Neuron (in vitro differentiated cells): Measurements from ENCODE around the gene IGSF21.

Experiments
- H2AFZ ChIP-seq: one replicate; pipeline ENCODE4 v1.6.1; 2013; ENCODE audit warnings: low read depth, mild to moderate bottlenecking, inconsistent platforms, low read length, moderate library complexity
- H3K27me3 ChIP-seq: one replicate; pipeline ENCODE4 v1.6.1; 2013; ENCODE audit warnings: low read length; ENCODE audit not compliant: insufficient read depth
- H3K36me3 ChIP-seq: one replicate; pipeline ENCODE4 v1.6.1; 2013; ENCODE audit warnings: low read length; ENCODE audit not compliant: insufficient read depth
- H3K4me1 ChIP-seq: one replicate; pipeline ENCODE4 v1.6.1; 2013; ENCODE audit warnings: low read length; ENCODE audit not compliant: insufficient read depth
- H3K4me3 ChIP-seq: 2 replicates; pipeline ENCODE4 v1.5.1; 2013; ENCODE audit warnings: mild to moderate bottlenecking, low read length, moderate library complexity
- H3K9me3 ChIP-seq: one replicate; pipeline ENCODE4 v1.6.1; 2013; ENCODE audit warnings: low read length

The IGSF21 gene

DNA sequence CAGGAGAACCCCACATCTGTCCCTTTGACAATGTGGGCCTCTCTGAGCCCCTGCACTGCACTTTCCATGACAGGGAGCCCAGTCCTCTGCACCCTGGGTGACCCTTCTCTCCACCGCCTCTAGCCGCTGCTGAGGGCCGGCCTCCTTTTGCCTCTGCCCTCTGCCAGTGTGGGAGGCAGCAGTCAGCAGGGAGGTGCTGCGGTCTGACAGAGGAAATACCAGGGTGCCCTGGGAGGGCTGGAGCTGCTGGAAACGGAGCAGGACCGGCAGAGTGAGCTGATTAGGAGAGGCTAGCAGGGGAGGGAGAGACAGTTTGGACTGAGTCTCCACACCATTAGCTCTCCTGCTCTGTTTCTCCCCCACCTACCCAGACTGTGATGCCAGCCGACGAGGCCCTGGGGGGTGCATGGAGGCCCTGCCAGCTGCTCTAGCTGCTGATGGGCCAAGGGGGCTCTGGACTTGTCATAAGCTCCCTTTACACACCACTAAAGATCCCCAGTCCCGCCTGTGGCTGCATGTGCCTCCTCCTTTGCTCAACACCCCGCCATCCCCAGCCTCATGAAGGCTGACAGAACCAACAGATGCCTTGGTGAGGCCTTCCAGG lies 202.1 kb downstream of the IGSF21 start:
- Histone ChIP-seq H3K4me3 (no peak overlapping the region), H2AFZ (no peak overlapping the region), H3K27me3 (no peaks in the 10 kb centered on the region), H3K4me1 (no peaks in the 10 kb centered on the region), H3K9me3 (no peaks in the 10 kb centered on the region), H3K36me3 (no peaks in the 10 kb centered on the region)

DNA sequence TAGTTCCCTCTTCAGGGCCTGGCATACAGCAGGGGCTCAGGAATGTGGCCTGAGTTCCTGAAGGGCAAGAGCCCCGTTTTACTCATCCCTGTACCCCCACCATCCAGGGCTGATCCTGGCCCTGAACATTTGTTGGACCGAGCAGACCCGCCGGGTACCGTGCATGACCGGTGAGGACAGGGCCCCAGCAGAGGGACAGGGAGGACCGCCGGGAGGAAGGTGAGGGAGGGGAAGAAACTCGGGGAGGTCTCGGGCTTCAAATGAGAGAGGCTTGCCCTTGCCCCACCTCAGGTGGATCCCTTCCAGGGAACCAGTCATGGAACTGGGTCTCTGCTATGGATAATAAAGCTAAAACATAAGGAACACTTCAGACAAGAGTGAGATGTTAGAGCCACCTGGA lies 205.4 kb downstream of the IGSF21 start:
- Histone ChIP-seq H3K9me3 (no peaks in the 10 kb centered on the region), H3K27me3 (no peaks in the 10 kb centered on the region), H2AFZ (no peak overlapping the region), H3K36me3 (no peaks in the 10 kb centered on the region), H3K4me3 (no peak overlapping the region), H3K4me1 (no peaks in the 10 kb centered on the region)

GRCh38 chr1:18313523-18313922 lies 205.9 kb downstream of the IGSF21 start:
- Histone ChIP-seq H2AFZ (no peak overlapping the region), H3K27me3 (no peaks in the 10 kb centered on the region), H3K4me1 (no peaks in the 10 kb centered on the region), H3K4me3 (no peak overlapping the region), H3K9me3 (no peaks in the 10 kb centered on the region), H3K36me3 (no peaks in the 10 kb centered on the region)

GRCh38 chr1:18314399-18314798 lies 206.8 kb downstream of the IGSF21 start:
- no peak overlapping the region for H3K4me3 ChIP-seq
- no peaks in the 10 kb centered on the region for H3K27me3 ChIP-seq

DNA sequence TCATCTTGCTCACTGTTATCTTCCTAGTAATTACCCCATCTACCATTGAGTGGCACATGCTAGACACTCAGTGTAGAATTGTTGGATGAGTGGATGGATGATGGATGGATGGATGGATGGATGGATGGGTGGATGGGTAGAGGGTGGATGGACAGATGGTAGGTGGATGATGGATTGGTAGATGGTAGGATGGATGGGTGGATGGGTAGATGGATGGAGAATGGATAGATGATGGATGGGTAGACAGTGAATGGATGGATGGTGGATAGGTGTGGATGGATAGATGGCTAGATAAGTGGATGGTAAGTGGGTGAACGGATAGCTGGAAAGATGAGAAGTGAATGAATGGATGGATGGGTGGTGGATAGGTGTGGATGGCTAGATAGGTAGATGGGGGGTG lies 207.9 kb downstream of the IGSF21 start:
- Histone ChIP-seq H2AFZ (no peak overlapping the region), H3K4me1 (no peaks in the 10 kb centered on the region), H3K36me3 (no peaks in the 10 kb centered on the region), H3K4me3 (no peak overlapping the region), H3K27me3 (no peaks in the 10 kb centered on the region), H3K9me3 (no peaks in the 10 kb centered on the region)

More at GRCh38 chr1:18314399-18314798, 206.8 kb downstream of the IGSF21 start:
- no peak overlapping the region for H2AFZ ChIP-seq
- no peaks in the 10 kb centered on the region for H3K9me3 ChIP-seq
- no peaks in the 10 kb centered on the region for H3K36me3 ChIP-seq
- no peaks in the 10 kb centered on the region for H3K4me1 ChIP-seq

GRCh38 chr1:18316764-18317163 lies 209.2 kb downstream of the IGSF21 start:
- H2AFZ ChIP-seq: no peak overlapping the region
- no peaks in the 10 kb centered on the region for H3K9me3 ChIP-seq
- H3K4me3 ChIP-seq: no peak overlapping the region
- no peaks in the 10 kb centered on the region for H3K36me3 ChIP-seq
- no peaks in the 10 kb centered on the region for H3K4me1 ChIP-seq
- H3K27me3 ChIP-seq: no peaks in the 10 kb centered on the region

- Histone ChIP-seq H3K9me3 (no peaks in the 10 kb centered on the region), H3K27me3 (no peaks in the 10 kb centered on the region), H2AFZ (no peak overlapping the region), H3K36me3 (no peaks in the 10 kb centered on the region), H3K4me1 (no peaks in the 10 kb centered on the region), H3K4me3 (no peak overlapping the region)
Observed at GRCh38 chr1:18319099-18319498, 211.5 kb downstream of the IGSF21 start.

- no peaks in the 10 kb centered on the region for H3K9me3 ChIP-seq
- no peaks in the 10 kb centered on the region for H3K27me3 ChIP-seq
- H3K4me3 ChIP-seq: no peak overlapping the region
- no peaks in the 10 kb centered on the region for H3K36me3 ChIP-seq
- H3K4me1 ChIP-seq: no peaks in the 10 kb centered on the region
- no peak overlapping the region for H2AFZ ChIP-seq
Observed at GRCh38 chr1:18320051-18320450, 212.5 kb downstream of the IGSF21 start.

DNA sequence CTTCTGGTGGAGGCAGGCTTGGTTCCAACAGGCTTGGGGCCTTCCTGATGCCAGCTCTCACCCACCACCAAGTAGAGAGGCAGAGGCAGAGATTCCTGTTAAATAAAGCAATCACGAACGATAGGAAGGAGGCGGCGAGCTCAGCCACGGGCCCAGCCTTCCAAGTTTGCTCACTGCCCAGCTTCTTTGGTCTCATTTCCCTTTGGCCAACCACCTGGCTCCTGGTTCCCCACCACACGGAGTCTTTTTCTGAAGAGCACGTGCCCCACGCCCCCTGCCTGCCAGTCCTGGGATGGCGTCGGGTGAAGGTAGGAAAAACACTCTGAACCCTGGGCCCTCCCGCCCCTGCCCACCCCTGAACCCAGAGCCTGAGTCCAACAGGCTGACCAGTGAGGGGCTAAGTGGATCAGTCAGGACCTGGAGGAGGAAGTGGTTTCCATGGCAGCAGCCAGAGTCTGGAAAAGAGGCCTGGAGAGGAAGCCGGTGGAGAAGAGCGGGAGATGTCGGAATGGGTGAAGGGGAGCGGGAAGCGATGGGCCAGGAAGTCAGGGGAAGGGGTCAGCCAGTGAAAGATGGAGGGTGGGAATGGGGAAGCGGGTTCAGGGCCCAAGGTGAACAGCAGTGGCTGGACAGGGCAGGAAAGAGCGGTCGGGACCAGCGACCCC lies 214.9 kb downstream of the IGSF21 start:
- Histone ChIP-seq H3K27me3 (no peaks in the 10 kb centered on the region), H2AFZ (no peak overlapping the region), H3K36me3 (no peaks in the 10 kb centered on the region), H3K4me3 (no peak overlapping the region), H3K9me3 (no peaks in the 10 kb centered on the region), H3K4me1 (no peaks in the 10 kb centered on the region)

- Histone ChIP-seq H3K36me3 (no peaks in the 10 kb centered on the region), H2AFZ (no peak overlapping the region), H3K9me3 (no peaks in the 10 kb centered on the region), H3K4me3 (no peak overlapping the region), H3K4me1 (no peaks in the 10 kb centered on the region), H3K27me3 (no peaks in the 10 kb centered on the region)
Observed at GRCh38 chr1:18323259-18323658, 215.7 kb downstream of the IGSF21 start.

DNA sequence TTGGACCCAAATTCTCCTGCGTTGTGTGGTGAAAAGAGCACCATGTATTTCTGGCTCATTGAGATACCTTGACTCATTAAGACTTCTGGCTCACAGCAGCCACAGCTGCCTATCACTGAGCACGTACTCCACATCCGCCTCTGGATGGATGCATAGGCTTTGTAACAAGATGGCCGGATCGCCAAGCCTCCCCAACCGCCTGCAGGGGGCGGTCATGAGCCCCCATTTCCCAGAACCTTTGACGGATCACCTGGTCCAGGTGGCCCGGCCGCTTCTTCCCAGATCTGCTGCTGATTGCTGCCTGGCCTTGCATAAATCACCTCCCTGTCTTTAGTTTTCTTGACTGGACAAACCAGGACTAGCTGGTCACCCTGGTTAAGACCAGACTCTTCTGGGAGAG lies 216.6 kb downstream of the IGSF21 start:
- H3K4me1 ChIP-seq: no peaks in the 10 kb centered on the region
- H3K9me3 ChIP-seq: no peaks in the 10 kb centered on the region
- H3K36me3 ChIP-seq: no peaks in the 10 kb centered on the region
- no peak overlapping the region for H2AFZ ChIP-seq
- no peaks in the 10 kb centered on the region for H3K27me3 ChIP-seq
- no peak overlapping the region for H3K4me3 ChIP-seq

DNA sequence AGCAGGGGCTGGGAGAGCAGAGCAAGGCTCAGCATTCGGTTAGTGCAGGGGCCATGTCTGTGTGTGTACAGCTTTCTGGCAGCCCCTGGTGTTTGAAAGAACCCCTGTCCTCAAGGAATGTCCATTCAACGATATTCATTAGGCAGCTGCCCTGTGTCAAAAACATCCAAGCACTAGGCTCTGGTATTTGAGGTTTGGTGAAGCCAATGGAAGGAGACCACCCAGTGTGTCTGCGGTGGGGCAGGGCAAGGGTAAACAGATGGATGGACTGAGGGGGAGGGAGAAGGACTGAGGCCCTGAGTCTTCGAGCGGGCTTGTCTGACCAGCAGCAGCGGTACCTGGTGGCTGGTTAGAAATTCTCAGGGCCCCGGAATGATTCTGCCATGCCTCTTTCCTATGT lies 217.5 kb downstream of the IGSF21 start:
- Histone ChIP-seq H3K36me3 (no peaks in the 10 kb centered on the region), H2AFZ (no peak overlapping the region), H3K4me3 (no peak overlapping the region), H3K9me3 (no peaks in the 10 kb centered on the region), H3K27me3 (no peaks in the 10 kb centered on the region), H3K4me1 (no peaks in the 10 kb centered on the region)

GRCh38 chr1:18326211-18326897 lies 218.8 kb downstream of the IGSF21 start:
- Histone ChIP-seq H2AFZ (no peak overlapping the region), H3K4me3 (no peak overlapping the region), H3K9me3 (no peaks in the 10 kb centered on the region), H3K36me3 (no peaks in the 10 kb centered on the region), H3K27me3 (no peaks in the 10 kb centered on the region), H3K4me1 (no peaks in the 10 kb centered on the region)
